ENCODE measurements around the gene RER1.

DNA sequence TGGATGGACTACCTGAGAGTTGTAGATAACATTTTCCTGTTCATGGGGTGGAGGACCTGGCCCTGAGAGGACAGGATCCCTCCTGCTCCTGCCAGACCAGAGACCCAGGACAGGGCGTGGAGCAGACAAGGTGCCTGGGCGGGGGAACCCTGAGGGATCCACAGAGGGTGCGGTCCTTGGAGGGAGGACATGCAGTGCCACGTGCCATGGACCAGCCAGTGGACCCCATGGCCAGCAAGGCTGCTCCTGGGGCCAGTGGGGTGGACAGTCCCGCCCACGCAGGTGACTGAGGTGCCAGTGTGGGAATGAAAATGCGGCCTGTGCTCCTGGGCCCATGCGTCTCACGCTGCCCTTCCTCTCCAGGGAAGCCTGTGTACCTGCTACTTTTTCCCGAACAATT lies 3.6 kb downstream of the RER1 start:
- TF ChIP-seq, protein P1, sequence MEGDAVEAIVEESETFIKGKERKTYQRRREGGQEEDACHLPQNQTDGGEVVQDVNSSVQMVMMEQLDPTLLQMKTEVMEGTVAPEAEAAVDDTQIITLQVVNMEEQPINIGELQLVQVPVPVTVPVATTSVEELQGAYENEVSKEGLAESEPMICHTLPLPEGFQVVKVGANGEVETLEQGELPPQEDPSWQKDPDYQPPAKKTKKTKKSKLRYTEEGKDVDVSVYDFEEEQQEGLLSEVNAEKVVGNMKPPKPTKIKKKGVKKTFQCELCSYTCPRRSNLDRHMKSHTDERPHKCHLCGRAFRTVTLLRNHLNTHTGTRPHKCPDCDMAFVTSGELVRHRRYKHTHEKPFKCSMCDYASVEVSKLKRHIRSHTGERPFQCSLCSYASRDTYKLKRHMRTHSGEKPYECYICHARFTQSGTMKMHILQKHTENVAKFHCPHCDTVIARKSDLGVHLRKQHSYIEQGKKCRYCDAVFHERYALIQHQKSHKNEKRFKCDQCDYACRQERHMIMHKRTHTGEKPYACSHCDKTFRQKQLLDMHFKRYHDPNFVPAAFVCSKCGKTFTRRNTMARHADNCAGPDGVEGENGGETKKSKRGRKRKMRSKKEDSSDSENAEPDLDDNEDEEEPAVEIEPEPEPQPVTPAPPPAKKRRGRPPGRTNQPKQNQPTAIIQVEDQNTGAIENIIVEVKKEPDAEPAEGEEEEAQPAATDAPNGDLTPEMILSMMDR (IDR thresholded peaks at IDR 0.05), result no peak
- TF ChIP-seq POLR2AphosphoS5 (IDR thresholded peaks at IDR 0.05), result no peak
- TF ChIP-seq POLR2A (IDR thresholded peaks at IDR 0.05), result no peak

Data from breast epithelium (tissue), 3 donors.